A172 (cell line): Measurements from ENCODE around the gene DAPK3. TPM values are rescaled to one million over a fixed set of nuclear protein-coding genes. Genes with fewer than 3 reads are reported as not detected.
"Not testable (repeated sequence)": the region's sequence is repeated elsewhere in the genome, so short reads cannot be mapped to it uniquely, and the experiment has no call there.

Experiments
- DNase-seq: peaks from one replicate; pipeline ENCODE4 v3.0.0-alpha.2; 2015; ENCODE audit warnings: low spot score
- total RNA-seq: library from RNA; depleted of rRNA; stranded (reverse); fragments of >200 nt; shearing (Covaris generic); gene quantifications from 2 replicates; pipeline ENCODE4 v1.2.3, GENCODE V29; 2014

DAPK3 gene
- total RNA-seq, 1 experiment from 2014 or later = 65.9 TPM

GRCh38 chr19:4005436-4005835 lies 34.5 kb upstream of the DAPK3 start:
- not testable (repeated sequence) for DNase-seq

- not testable (repeated sequence) for DNase-seq
Observed at GRCh38 chr19:4000798-4001197, 29.9 kb upstream of the DAPK3 start.

- not testable (repeated sequence) for DNase-seq
Observed at GRCh38 chr19:3998667-3999412, 27.9 kb upstream of the DAPK3 start.

- no peak for DNase-seq
Observed at GRCh38 chr19:3995607-3996006, 24.7 kb upstream of the DAPK3 start.

GRCh38 chr19:3990815-3991117 lies 19.9 kb upstream of the DAPK3 start:
- DNase-seq = no peak

GRCh38 chr19:3987619-3988371 lies 16.9 kb upstream of the DAPK3 start:
- peak; percentile 82 for DNase-seq

- DNase-seq = peak; percentile 78
Observed at GRCh38 chr19:3986260-3987041, 15.6 kb upstream of the DAPK3 start.

GRCh38 chr19:3985643-3986259 lies 14.9 kb upstream of the DAPK3 start:
- DNase-seq = no peak

GRCh38 chr19:3984908-3985642 lies 14.2 kb upstream of the DAPK3 start, which contains the start of gene EEF2:
EEF2 (minus strand) TSS chr19:3985463; CDS start chr19:3985380, 83 bp downstream.
- peak; percentile 66 for DNase-seq

GRCh38 chr19:3984584-3984907 lies 13.6 kb upstream of the DAPK3 start:
- no peak for DNase-seq

- no peak for DNase-seq
Observed at GRCh38 chr19:3983936-3984583, 13.2 kb upstream of the DAPK3 start.

GRCh38 chr19:3983542-3983914 lies 12.6 kb upstream of the DAPK3 start:
- no peak for DNase-seq

- peak; percentile 81 for DNase-seq
Observed at GRCh38 chr19:3982701-3983541, 12.0 kb upstream of the DAPK3 start.

- DNase-seq = no peak
Observed at GRCh38 chr19:3981736-3982681, 11.1 kb upstream of the DAPK3 start.

GRCh38 chr19:3981373-3981735 lies 10.5 kb upstream of the DAPK3 start:
- no peak for DNase-seq

GRCh38 chr19:3980353-3981251 lies 9.7 kb upstream of the DAPK3 start:
- no peak for DNase-seq

GRCh38 chr19:3979674-3980352 lies 8.9 kb upstream of the DAPK3 start:
- DNase-seq = no peak
